WERI-Rb-1 (cell line): ENCODE measurements around the gene DNAJC1.
A peak's percentile ranks its signal among the peaks of the same experiment; 100 is the strongest.

ENCODE experiments used
- DNase-seq: peaks from one replicate; pipeline ENCODE4 v3.0.0-alpha.2; 2020
- H3K27ac ChIP-seq: fragments of 250-450 bp; sonication (Bioruptor Pico); 2 replicates; pipeline ENCODE4 v1.5.1; 2020; ENCODE audit warnings: mild to moderate bottlenecking, moderate library complexity
- H3K27me3 ChIP-seq: fragments of 250-450 bp; sonication (Bioruptor Pico); 2 replicates; pipeline ENCODE4 v1.5.1; 2021; ENCODE audit warnings: mild to moderate bottlenecking, low read depth, moderate library complexity; ENCODE audit not compliant: insufficient read depth, severe bottlenecking
- H3K36me3 ChIP-seq: fragments of 250-450 bp; sonication (Bioruptor Pico); 2 replicates; pipeline ENCODE4 v1.5.1; 2020; ENCODE audit warnings: mild to moderate bottlenecking, moderate library complexity
- H3K4me3 ChIP-seq: 2 replicates; pipeline ENCODE4 v1.5.1; 2011; ENCODE audit warnings: low read depth, mild to moderate bottlenecking, control low read depth, low read length
- H3K9me3 ChIP-seq: fragments of 250-450 bp; sonication (Bioruptor Pico); 2 replicates; pipeline ENCODE4 v1.5.1; 2021; ENCODE audit warnings: mild to moderate bottlenecking, moderate library complexity; ENCODE audit not compliant: severe bottlenecking
- CTCF ChIP-seq: IDR thresholded peaks from 2 replicates; pipeline ENCODE4 v1.5.1; 2011; ENCODE audit warnings: low read depth, mild to moderate bottlenecking, control low read depth, inconsistent platforms, low read length

The DNAJC1 gene

GRCh38 chr10:21810582-21811244 lies 192.8 kb downstream of the DNAJC1 start:
- TF ChIP-seq CTCF = no peak
- no peak for DNase-seq
- no peaks in the 10 kb centered on the region for H3K27me3 ChIP-seq
- H3K4me3 ChIP-seq = no peak overlapping the region
- no peaks in the 10 kb centered on the region for H3K9me3 ChIP-seq
- H3K36me3 ChIP-seq = no peaks in the 10 kb centered on the region
- H3K27ac ChIP-seq = no peak overlapping the region

GRCh38 chr10:21808550-21808949 lies 195.0 kb downstream of the DNAJC1 start:
- Histone ChIP-seq H3K9me3 (no peaks in the 10 kb centered on the region), H3K4me3 (no peak overlapping the region), H3K36me3 (no peaks in the 10 kb centered on the region), H3K27ac (no peak overlapping the region), H3K27me3 (no peaks in the 10 kb centered on the region)
- TF ChIP-seq CTCF = no peak
- DNase-seq = no peak

- H3K27ac ChIP-seq = no peak overlapping the region
- no peak overlapping the region for H3K4me3 ChIP-seq
- DNase-seq = peak; percentile 42
- no peaks in the 10 kb centered on the region for H3K36me3 ChIP-seq
- H3K27me3 ChIP-seq = no peaks in the 10 kb centered on the region
- no peaks in the 10 kb centered on the region for H3K9me3 ChIP-seq
- TF ChIP-seq CTCF = no peak
Observed at GRCh38 chr10:21807180-21807579, 196.3 kb downstream of the DNAJC1 start.

DNA sequence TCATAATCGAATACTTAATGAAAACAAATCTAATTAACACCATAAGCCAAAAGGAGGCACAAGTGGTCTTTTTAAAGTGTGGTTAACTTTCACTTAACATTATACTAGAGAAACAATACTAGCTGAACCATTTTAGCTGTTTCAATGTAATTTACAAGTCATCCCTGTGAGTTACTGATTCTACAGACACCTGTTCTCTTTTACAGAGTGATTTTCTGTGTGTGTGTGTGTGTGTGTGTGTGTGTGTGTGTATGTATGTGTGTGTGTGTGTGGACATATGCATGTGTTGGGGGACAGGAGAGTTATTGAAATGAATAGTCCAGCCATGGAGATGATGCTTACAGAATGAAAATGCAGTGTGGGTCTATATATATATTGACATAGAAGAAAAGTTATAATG lies 200.2 kb downstream of the DNAJC1 start:
- no peaks in the 10 kb centered on the region for H3K27me3 ChIP-seq
- no peaks in the 10 kb centered on the region for H3K9me3 ChIP-seq
- H3K36me3 ChIP-seq = no peaks in the 10 kb centered on the region
- H3K4me3 ChIP-seq = no peak overlapping the region
- DNase-seq = no peak
- no peak for TF ChIP-seq CTCF
- no peak overlapping the region for H3K27ac ChIP-seq

- no peaks in the 10 kb centered on the region for H3K27me3 ChIP-seq
- H3K9me3 ChIP-seq = no peaks in the 10 kb centered on the region
- no peak overlapping the region for H3K4me3 ChIP-seq
- no peaks in the 10 kb centered on the region for H3K36me3 ChIP-seq
- DNase-seq = no peak
- H3K27ac ChIP-seq = no peak overlapping the region
- no peak for TF ChIP-seq CTCF
Observed at GRCh38 chr10:21801609-21802008, 201.9 kb downstream of the DNAJC1 start.

DNA sequence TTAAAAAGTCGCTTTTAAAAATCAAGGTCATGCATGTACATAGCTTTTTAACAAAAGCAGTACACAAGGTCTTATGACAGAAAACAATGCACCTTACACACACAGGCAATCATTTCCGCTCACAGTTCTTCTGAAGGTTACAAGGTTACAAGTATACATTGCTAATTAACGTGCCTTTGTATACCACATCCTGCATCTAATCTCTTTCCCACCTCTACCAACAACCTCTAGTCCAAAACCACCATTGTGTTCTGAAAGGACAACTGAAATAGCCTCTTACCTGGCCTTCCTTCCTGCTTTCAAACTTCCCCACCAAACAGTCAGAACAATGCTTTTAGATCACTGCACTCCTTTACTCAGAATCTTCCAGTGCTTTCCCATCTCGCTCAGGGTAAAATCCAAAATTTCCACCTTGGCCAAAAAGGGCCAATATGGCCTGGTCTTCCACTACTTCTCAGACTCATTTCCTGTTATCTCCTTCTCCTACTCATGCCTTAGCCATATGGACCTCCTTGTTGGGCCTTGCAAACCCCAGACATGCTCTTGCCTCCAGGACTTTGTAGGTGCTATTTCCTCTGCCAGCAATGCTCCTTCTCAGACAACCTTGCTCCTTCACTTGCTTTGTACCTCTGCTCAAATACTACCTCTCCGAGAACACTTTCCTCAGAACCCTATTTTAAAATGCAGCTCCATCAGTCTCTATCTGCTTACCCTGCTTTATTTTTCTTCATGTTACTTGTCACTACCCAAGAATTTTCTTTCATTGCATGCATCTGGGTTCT lies 205.4 kb downstream of the DNAJC1 start:
- Histone ChIP-seq H3K36me3 (no peaks in the 10 kb centered on the region), H3K4me3 (no peak overlapping the region), H3K27me3 (no peaks in the 10 kb centered on the region), H3K27ac (no peak overlapping the region), H3K9me3 (no peaks in the 10 kb centered on the region)
- no peak for TF ChIP-seq CTCF
- DNase-seq = no peak
